Measurements from ENCODE around the gene GCSAML.

DNA sequence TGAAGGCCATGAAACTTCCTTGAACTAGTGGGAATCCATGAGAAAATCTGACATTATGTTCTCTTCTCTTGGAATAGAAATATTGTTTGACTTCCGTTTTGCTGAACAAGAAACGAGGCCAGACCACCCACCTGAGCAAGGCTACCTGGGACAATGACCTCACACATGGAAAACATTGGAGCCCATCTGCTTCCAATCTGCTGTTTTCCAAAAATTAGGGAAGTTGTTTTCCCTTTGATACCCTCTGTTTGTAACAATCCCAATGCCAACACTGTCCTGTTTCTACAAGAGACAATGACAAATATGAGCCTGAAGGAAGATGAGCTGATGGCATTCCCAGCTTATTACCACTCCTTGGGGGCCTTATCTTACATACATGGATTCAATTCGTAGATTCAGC lies 42.1 kb upstream of the GCSAML start:
- TF ChIP-seq EZH2 (IDR thresholded peaks at IDR 0.05; ENCODE audit: borderline replicate concordance, low read depth, low read length, severe bottlenecking) (no peak), CTCF (IDR thresholded peaks at IDR 0.05; ENCODE audit: borderline replicate concordance, extremely low read depth, low read length, poor library complexity, severe bottlenecking) (no peak)
